NCI-H146 treated with DMSO at 0.1 percent for 48 hours (cell line): ENCODE data around the gene LDLRAD1.
"Not testable (repeated sequence)": the region's sequence is repeated elsewhere in the genome, so short reads cannot be mapped to it uniquely, and the experiment has no call there.

Experiments
- DNase-seq: peaks from one replicate; lab custom pipeline; 2025; ENCODE audit not compliant: unreplicated experiment; lab: John Stamatoyannopoulos, UW

Gene LDLRAD1, protein sequence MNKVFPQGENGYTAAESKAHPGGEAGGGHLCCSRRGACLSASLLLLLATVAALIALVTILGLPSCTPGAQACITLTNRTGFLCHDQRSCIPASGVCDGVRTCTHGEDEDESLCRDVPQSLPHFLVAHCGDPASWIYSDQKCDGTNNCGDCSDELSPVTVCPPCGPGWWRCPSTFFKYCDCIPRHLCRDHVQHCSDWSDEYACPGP

GRCh38 chr1:54017979-54018378 lies at the start of gene LDLRAD1:
Gene LDLRAD1, minus strand, starts transcription at chr1:54018186. Its CDS starts 74 bp downstream, at chr1:54018112.
- no peak for DNase-seq

GRCh38 chr1:54064299-54064698 lies 46.3 kb upstream of the LDLRAD1 start:
- DNase-seq, result no peak

DNA sequence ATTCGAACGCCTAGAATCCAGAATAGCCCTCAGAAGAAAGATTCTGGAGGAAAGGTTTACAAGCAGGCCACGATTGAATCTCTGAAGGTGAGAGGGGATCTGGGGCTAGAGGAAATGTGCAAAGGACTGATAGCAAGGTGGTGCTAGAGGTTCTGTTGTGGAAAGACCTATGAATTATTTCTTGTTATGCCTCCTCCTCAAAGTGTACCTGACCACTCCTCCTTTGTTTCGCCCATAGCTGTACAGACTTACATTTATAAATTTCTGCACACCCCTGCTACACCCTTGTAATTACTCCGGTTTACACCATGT lies 36.4 kb upstream of the LDLRAD1 start:
- no peak for DNase-seq

DNA sequence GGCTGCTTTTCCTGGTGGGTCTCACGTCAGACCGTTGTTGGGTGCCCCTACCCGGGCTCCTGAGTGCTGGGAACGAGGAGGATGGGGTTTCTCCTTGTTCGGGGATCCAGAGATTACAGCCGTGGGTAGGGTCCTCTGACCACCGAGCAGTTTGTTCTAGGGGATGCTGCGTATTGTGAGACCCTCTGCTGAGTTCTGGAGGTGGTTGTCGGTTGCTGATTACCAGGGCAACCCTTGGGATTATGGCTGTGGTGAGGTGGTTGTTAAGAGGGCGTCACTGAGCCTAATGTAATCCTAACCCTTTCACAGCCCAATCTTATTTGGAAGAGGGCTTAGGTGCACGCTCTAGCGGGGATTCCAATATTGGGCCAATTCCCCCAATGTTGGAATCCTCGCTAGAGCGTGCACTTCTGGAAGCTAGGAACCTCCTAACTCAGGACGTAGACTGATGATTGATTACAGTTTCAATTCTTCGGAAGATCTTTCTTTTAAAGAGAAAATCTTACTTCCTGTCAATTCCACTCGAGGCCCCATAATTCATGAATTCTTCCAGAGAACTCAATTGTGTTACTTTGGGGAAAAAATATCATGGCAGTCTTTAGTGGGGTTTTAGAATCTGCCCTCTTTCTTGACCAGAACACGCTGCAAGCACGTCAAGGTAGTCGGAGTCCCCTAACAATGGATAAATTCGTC lies 35.9 kb upstream of the LDLRAD1 start:
- peak; percentile 24 for DNase-seq

- peak; percentile 96 for DNase-seq
Observed at GRCh38 chr1:54052934-54053744, 35.2 kb upstream of the LDLRAD1 start, which contains the start of the genes TCEANC2 and TMEM59. Gene TCEANC2, plus strand, starts transcription at chr1:54053608. Its CDS starts 815 bp downstream, at chr1:54054423. Gene TMEM59, minus strand, starts transcription at chr1:54053204. Its CDS starts 16 bp downstream, at chr1:54053188.

GRCh38 chr1:54052431-54052933 lies 34.5 kb upstream of the LDLRAD1 start:
- DNase-seq, result peak; percentile 38

DNA sequence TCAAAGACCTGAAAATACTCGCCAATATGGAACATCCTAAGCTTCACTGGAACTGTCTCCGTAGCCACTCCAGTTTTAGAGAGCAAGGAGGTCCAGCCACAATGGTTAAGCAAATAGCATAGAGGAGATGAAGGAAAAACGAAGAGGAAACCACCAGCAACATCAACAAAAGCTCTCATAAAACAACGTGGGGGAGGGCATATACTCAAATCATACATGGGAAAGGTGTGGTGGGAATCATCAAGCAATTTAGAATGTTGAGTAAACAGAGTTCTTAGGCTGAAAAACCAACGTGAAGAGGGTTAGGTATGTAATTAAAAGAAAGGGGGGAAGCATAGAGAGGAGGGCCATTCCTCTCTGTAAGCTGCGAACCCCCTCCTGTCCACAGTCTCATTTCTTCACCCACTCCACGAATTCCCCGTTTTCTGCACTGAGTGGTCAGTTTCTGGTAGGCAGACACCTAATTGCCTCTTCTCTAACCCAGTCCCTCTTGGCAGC lies 34.0 kb upstream of the LDLRAD1 start:
- peak; percentile 43 for DNase-seq

DNA sequence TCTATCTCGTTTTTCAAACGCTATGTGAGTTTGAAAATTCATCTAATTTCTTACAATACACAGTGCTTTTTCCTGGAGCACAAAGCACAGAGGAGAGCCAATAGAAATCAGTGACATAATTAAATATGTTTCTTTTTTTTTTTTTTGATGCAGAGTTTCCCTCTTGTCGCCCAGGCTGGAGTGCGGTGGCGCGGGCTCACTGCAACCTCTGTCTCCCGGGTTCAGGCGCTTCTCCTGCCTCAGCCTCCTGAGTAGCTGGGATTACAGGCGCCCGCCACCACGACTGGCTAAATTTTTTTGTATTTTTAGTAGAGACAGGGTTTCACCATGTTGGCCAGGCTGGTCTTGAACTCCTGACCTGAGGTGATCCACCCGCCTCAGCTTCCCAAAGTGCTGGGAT lies 32.4 kb upstream of the LDLRAD1 start:
- DNase-seq, result not testable (repeated sequence)

GRCh38 chr1:54047384-54048305 lies 29.7 kb upstream of the LDLRAD1 start:
- DNase-seq, result no peak

DNA sequence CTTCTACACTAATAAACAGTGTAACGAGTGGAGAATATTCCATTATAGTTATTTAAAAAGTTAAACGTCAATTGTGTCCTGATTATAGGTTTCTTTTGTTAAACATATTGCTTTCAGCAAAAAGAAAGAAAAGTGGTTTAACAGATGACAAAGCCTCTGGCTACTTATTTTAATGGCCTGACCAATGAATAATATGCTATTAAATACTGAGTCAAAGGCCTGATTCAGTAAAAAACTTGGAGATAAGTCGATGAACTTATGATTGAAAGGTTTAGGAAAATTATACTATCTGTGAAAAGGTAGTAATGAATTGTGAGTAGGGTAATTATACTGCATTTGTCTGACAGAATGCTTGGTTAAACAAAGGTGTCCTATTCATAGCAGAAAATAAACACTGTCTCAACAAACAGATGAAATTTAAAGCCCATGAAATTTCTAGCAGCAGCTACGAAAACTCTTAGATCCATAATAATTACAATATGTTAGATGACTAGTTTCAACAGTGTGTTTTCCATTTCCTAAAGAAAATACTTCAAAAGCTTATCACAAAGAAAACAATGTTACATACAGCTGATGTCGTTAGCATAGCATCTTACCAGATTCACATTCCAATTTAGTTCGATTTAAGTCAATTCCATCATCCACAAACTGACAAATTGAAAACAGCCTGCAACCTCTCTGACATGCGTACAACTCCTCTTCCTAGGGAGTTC lies 28.8 kb upstream of the LDLRAD1 start:
- peak; percentile 78 for DNase-seq

DNA sequence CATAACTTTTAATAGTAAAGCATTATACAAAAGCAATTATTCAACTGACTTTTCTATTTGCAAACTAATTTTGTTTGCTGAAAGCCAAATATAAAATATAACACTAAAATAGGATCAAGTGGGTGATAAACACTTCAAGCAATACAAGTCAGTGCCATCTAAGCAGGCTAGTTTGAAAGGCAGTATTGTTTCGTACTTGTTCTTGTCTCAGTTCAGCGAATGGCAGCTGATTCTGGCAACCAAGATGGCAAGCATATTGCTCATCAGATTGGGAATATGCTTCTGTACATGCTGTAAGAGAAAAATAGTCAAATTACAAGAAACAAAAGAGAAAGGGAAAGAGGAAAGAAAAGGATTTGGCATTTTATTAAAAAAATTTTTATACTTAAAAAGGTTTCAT lies 27.5 kb upstream of the LDLRAD1 start:
- DNase-seq, result no peak

- DNase-seq, result no peak
Observed at GRCh38 chr1:54041806-54042205, 23.8 kb upstream of the LDLRAD1 start.

- DNase-seq, result no peak
Observed at GRCh38 chr1:54037476-54037875, 19.5 kb upstream of the LDLRAD1 start.

DNA sequence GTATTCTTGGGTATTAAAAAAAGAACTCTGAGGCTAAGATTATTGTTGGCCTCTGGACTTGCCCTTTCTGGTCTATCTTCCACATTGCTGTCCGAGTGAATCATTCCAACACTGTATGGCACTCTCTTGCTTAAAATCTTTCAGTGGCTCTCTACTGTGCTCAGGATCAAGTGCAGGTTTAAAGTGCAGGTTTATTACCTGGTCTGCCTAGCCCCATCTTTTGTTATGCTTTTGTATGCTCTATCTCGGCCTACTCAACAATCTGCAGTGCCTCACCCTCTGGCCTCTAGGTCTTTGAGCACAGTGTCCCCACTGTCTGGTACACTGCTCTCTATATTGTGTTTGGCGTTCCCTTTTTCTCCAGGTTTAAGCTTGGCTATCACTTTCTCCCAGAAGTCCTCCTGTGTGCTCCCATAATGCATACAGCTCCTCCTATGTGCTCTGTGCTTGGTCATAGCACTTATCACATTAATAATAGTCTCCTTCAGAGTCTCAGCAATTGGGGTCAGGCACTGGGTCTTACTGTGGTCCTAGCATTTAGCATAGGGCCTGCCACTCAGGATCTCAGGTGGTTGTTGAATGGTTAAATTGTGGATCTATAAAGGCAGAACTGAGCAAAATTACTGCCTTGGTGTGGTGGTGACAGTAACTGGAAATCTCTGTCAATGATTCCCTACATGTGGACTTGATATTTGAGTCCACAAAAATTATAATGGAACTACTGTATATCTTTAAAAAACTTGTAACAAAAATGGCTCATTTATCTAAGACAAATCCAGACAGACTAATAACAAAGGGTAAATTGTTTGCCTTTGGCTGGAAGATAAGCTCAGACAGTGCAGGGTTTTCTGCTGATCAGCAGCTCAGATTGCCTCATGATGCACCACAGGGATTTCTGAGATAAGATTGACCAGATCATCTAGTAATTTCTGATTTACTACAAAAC lies 10.6 kb upstream of the LDLRAD1 start:
- peak; percentile 10 for DNase-seq

- peak; percentile 33 for DNase-seq
Observed at GRCh38 chr1:54027848-54028247, 9.9 kb upstream of the LDLRAD1 start.

DNA sequence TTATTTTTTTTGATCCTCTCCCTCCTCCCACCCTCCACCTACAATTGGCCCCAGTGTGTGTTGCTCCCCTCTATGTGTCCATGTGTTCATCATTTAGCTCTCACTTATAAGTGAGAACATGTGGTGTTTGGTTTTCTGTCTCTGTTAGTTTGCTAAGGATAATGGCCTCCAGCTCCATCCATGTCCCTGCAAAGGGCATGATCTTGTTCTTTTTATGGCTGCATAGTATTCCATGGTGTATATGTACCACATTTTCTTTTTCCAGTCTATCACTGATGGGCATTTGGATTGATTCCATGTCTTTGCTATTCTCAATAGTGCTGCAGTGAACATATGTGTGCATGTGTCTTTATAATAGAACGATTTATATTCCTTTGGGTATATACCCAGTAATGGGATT lies 6.8 kb upstream of the LDLRAD1 start:
- not testable (repeated sequence) for DNase-seq

DNA sequence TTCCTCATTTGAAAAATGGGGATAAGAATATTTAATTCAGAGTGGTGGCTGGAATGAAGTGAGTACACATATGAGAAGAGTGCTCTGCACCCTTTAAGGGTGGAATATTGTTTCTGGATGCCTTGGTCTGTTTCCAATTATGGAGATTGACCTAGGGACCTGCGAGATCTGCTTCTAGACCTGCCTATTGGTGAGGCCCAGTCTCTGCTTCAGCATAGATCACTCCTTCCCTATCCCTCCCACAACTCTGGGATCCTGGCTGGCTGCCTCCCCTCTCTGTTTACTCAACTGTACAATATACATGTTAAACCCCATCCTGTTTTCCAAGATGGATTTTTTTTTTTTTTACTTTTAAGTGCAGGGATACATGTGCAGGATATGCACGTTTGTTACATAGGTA lies 6.4 kb upstream of the LDLRAD1 start:
- no peak for DNase-seq

DNA sequence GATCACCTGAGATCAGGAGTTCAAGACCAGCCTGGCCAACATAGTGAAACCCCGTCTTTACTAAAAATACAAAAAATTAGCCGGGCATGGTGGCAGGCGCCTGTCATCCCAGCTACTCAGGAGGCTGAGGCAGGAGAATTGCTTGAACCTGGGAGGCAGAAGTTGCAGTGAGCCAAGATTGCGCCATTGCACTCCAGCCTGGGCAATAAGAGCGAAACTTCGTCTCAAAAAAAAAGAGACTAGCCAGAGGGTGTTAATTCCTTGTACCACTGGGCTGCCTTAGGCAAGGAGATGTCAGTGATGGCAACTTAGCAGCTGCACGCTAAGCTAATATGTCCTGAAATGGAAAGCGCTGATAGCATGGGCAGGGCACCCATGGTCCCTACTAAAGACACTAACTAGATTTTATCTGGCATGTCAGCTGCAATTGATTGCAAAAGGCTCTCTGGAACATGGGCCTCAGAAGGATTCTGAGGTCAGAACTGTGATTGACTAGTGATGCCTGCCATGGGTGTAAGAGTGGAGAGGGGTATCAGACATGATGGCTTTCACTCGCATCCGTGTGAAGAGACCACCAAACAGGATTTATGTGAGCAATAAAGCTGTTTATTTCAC lies 1.7 kb upstream of the LDLRAD1 start:
- not testable (repeated sequence) for DNase-seq
